ENCODE measurements around the gene G3BP1.

DNA sequence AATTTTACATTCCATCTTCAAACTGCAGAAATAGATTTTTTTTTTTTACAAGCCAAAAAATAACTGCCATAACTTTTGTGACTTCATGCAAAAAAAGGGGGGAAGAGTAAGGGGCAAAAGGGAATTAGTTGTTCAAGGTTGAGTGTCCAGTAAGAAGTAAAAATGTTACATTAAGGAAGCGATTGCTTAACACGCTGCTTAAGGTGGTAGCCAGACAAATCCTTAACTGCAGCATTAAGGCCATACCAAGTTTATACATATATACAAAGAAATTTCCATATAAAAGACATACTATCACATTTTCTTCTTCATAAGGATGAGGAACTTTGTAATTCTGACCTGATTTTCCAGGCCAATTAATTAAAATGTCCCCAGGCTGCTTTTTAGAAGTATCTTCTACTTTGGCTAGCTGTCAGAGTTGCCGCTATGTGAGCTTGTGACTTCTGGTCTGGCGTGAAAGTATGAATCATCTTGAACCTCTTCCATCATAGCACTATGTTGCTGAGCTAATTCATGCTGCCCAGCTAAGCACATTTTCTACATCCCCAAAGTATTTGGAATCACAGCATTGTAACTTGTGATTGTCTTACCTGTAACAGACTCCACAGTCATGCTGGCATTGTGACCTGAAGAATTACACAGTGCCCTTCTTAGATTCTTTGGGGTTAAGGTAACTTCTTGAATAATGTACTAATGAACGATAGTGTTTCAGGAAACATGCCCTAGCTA lies 40.0 kb downstream of the G3BP1 start:
- TF ChIP-seq, protein P1, sequence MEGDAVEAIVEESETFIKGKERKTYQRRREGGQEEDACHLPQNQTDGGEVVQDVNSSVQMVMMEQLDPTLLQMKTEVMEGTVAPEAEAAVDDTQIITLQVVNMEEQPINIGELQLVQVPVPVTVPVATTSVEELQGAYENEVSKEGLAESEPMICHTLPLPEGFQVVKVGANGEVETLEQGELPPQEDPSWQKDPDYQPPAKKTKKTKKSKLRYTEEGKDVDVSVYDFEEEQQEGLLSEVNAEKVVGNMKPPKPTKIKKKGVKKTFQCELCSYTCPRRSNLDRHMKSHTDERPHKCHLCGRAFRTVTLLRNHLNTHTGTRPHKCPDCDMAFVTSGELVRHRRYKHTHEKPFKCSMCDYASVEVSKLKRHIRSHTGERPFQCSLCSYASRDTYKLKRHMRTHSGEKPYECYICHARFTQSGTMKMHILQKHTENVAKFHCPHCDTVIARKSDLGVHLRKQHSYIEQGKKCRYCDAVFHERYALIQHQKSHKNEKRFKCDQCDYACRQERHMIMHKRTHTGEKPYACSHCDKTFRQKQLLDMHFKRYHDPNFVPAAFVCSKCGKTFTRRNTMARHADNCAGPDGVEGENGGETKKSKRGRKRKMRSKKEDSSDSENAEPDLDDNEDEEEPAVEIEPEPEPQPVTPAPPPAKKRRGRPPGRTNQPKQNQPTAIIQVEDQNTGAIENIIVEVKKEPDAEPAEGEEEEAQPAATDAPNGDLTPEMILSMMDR (IDR thresholded peaks at IDR 0.05) = no peak
- no peak for TF ChIP-seq POLR2A (IDR thresholded peaks at IDR 0.05)

All from Peyer's patch (tissue), 4 donors.